Adrenal gland (tissue), 5 donors: ENCODE results near the gene C1orf174.

ENCODE experiments used
- CTCF ChIP-seq, 6 experiments: fragments of 450-650 bp in 4 of 6; fragments of 200-600 bp in 2 of 6; sonication (generic) in 1 of 6; IDR thresholded peaks; 1 replicate in 5 of 6; 2 replicates in 1 of 6; pipeline versions ENCODE4 v1.5.1 to v1.8.0; 2016 to 2021; ENCODE audit warnings: antibody characterized with exemption in 6 of 6, mild to moderate bottlenecking in 2 of 6, moderate library complexity in 1 of 6
- POLR2A ChIP-seq, 2 donors: fragments of 450-650 bp; IDR thresholded peaks; one replicate each; pipeline ENCODE4 v1.6.1; 2017; ENCODE audit warnings: antibody characterized with exemption in 2 of 2, mild to moderate bottlenecking in 2 of 2, moderate library complexity in 1 of 2
- donor health status: DM: no; HTN: no; CAD: no.

GRCh38 chr1:3902111-3902511, 2.0 kb upstream of the C1orf174 start:
- TF ChIP-seq CTCF (IDR thresholded peaks at IDR 0.05) (no peak), POLR2A (IDR thresholded peaks at IDR 0.05) (no peak)
